GM12864 (cell line): ENCODE results near the gene RELN.

ENCODE experiments used
- DNase-seq: peaks from one replicate; pipeline ENCODE4 v3.0.0-alpha.2; 2011; ENCODE audit warnings: low read depth
- H3K4me3 ChIP-seq: 2 replicates; pipeline ENCODE4 v1.5.1; 2011; ENCODE audit warnings: mild to moderate bottlenecking, low read depth, low read length, control low read depth
- TF ChIP-seq, protein P1 (sequence below): IDR thresholded peaks from 2 replicates; pipeline ENCODE4 v1.5.1; 2011; ENCODE audit warnings: low read depth, mild to moderate bottlenecking, moderate library complexity, low read length, control low read depth, inconsistent platforms; ENCODE audit errors: missing control alignments

The RELN gene

DNA sequence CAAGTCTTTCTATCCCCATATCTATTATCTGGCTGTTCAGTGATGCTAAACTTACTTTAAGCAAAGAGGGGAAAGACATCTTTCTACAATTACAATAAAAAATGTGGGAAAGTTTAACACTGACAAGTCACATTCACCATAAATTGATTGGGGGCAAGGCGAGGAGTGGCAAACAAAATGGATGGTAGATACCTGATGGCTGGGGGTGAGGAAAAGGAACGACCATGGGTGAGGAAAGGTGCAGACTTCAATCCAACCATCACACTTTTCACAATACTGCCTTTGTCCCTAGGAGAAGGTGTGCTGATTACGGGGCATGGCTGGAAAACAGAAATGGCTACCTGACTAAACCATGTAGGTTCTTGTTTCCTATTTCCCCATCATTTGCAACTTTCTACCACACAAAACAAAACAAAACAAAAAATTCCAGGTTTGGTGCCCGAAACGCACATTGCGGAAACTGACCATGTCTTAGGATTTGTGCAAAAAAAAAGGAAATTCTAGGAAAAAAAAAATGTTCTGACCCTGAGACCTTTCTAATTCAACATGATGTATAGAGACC is 3.8 kb downstream of the RELN start:
- DNase-seq = no peak
- TF ChIP-seq, protein P1, sequence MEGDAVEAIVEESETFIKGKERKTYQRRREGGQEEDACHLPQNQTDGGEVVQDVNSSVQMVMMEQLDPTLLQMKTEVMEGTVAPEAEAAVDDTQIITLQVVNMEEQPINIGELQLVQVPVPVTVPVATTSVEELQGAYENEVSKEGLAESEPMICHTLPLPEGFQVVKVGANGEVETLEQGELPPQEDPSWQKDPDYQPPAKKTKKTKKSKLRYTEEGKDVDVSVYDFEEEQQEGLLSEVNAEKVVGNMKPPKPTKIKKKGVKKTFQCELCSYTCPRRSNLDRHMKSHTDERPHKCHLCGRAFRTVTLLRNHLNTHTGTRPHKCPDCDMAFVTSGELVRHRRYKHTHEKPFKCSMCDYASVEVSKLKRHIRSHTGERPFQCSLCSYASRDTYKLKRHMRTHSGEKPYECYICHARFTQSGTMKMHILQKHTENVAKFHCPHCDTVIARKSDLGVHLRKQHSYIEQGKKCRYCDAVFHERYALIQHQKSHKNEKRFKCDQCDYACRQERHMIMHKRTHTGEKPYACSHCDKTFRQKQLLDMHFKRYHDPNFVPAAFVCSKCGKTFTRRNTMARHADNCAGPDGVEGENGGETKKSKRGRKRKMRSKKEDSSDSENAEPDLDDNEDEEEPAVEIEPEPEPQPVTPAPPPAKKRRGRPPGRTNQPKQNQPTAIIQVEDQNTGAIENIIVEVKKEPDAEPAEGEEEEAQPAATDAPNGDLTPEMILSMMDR = no peak
- no peak overlapping the region for H3K4me3 ChIP-seq

- TF ChIP-seq, protein P1 = no peak
- no peak overlapping the region for H3K4me3 ChIP-seq
- DNase-seq = no peak
Measured at GRCh38 chr7:103984050-103984449, 5.4 kb downstream of the RELN start.

DNA sequence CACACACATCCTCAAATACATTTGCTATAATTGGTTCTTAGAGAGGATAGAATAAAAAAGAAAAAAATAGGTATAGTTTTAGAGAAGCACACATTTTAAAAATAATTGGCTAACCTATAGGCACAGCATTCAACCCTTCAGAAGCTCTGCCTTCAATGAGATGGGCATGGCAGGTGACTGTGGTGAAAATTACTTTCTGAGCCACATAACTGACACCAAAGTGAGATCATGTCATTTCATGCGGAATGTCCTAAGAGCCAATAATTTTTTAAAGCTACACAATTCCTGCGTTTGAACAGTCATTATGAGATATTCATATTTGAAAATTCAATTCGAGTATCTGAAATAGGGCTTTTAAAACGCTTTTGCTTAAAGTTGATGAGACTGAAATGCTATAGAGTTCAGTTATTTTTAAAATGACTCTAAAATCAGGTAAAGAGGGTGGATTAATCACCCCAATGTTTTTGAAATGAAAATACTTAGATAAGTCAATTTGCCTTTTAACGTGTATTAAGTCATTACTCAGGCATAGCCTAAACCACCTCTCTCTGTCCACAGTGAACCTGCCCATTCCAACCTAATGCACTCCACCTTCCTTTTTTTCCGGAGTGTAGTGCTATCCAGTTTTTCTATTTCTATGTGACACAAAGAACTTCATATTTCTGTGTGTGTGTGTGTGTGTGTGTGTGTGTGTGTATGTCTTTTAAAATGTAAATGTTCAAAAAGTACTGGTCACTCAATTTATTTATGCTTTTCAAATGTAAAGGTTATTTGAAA is 6.1 kb downstream of the RELN start:
- no peak overlapping the region for H3K4me3 ChIP-seq
- DNase-seq = no peak
- TF ChIP-seq, protein P1 = no peak

DNA sequence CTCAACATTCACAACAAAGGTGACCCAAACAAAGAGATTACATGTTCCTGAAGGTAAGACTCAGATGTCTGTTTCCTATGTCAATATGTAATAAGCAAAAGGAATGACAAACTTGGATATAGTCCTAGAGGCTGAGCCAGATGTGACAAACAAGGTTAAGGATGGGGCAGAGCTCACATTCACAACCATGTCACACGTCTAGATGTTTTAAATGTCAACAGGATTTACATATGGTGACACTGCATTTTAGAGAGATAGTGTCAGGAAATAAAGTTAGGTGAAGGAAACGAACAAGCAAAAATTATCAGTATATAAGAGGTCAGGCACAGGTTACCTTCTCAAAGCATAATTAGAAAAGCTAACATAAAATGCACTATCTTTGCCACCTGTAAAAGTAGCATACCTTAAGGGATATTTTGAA is 8.4 kb downstream of the RELN start:
- DNase-seq = no peak
- H3K4me3 ChIP-seq = no peak overlapping the region
- TF ChIP-seq, protein P1 = no peak

- no peak for DNase-seq
- TF ChIP-seq, protein P1 = no peak
- no peak overlapping the region for H3K4me3 ChIP-seq
Measured at GRCh38 chr7:103972779-103973434, 16.6 kb downstream of the RELN start.

- no peak for DNase-seq
- H3K4me3 ChIP-seq = no peak overlapping the region
- TF ChIP-seq, protein P1 = no peak
Measured at GRCh38 chr7:103967401-103967800, 22.1 kb downstream of the RELN start.
